OCI-LY3 (cell line): ENCODE results near the gene KRT2.

ENCODE experiments used
- CTCF ChIP-seq: fragments of 200-600, 300-600 bp; sonication (generic); IDR thresholded peaks from 2 replicates; pipeline ENCODE4 v1.5.1; 2014; ENCODE audit warnings: antibody characterized with exemption, low read length, low read depth
- EZH2phosphoT487 ChIP-seq: fragments of 200-600 bp; shearing (Covaris generic); IDR thresholded peaks from 2 replicates; pipeline ENCODE4 v1.6.1; 2018; ENCODE audit warnings: antibody characterized with exemption, mixed run types, low read depth

GRCh38 chr12:52684431-52684830 lies 32.4 kb upstream of the KRT2 start:
- no peak for TF ChIP-seq CTCF
- no peak for TF ChIP-seq EZH2phosphoT487
